Progenitor cell of endocrine pancreas (in vitro differentiated cells): ENCODE measurements around the gene PFKP. TPM values are rescaled to one million over a fixed set of nuclear protein-coding genes. Genes with fewer than 3 reads are reported as not detected.

ENCODE experiments used
- DNase-seq: peaks from one replicate; pipeline ENCODE4 v3.0.0; 2021; ENCODE audit warnings: low spot score; ENCODE audit not compliant: unreplicated experiment
- H3K27ac Mint-ChIP-seq: 2 replicates; pipeline ENCODE4 v1.8.0; 2021; ENCODE audit warnings: mild to moderate bottlenecking, moderate library complexity, mixed read lengths
- H3K27me3 Mint-ChIP-seq: 2 replicates; pipeline ENCODE4 v1.8.0; 2021; ENCODE audit warnings: mixed read lengths
- H3K36me3 Mint-ChIP-seq: 2 replicates; pipeline ENCODE4 v1.8.0; 2022; ENCODE audit warnings: mixed read lengths; ENCODE audit not compliant: insufficient read depth
- H3K4me1 Mint-ChIP-seq: 2 replicates; pipeline ENCODE4 v1.8.0; 2021; ENCODE audit warnings: low read depth, mixed read lengths
- H3K4me3 Mint-ChIP-seq: 2 replicates; pipeline ENCODE4 v1.8.0; 2021; ENCODE audit warnings: low read depth, mild to moderate bottlenecking, moderate library complexity, mixed read lengths
- H3K9me3 Mint-ChIP-seq: 2 replicates; pipeline ENCODE4 v1.8.0; 2021; ENCODE audit warnings: low read depth, mixed read lengths
- CTCF ChIP-seq: fragments of 200-600 bp; sonication (generic); IDR thresholded peaks from one replicate; pipeline ENCODE4 v1.5.0; 2021; ENCODE audit warnings: antibody characterized with exemption, mild to moderate bottlenecking; ENCODE audit not compliant: unreplicated experiment
- total RNA-seq: library from RNA; stranded (reverse); gene quantifications from 2 replicates; pipeline ENCODE4 v1.2.1, GENCODE V29; 2021

The PFKP gene
- total RNA-seq, 1 donor from 2014 or later = 4.8 TPM

DNA sequence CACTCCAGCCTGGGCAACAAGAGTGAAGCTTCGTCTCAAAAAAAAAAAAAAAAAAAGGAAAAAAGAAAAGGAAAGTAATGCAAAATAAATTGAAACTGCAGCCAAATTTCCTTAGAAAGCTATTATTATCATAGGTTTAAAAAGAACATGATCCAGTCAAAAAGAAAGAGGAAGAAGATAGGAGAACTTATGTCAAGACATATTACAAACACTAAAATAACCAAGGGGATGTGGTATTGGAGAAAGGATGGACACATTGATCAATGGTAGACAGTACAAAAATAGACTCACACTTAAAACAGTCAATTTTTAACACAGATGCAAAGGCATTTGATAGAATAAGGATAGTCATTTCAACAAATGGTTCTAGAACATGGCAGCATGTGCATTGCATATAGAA lies 27.3 kb upstream of the PFKP start:
- Mint-ChIP-seq H3K9me3 (no peaks in the 10 kb centered on the region), H3K4me1 (no peaks in the 10 kb centered on the region), H3K27ac (no peak overlapping the region), H3K4me3 (no peak overlapping the region), H3K36me3 (no peaks in the 10 kb centered on the region), H3K27me3 (peaks cover 3% of the 10 kb centered on the region)
- DNase-seq = no peak
- TF ChIP-seq CTCF = no peak

GRCh38 chr10:3042589-3042988 lies 24.8 kb upstream of the PFKP start:
- Mint-ChIP-seq H3K36me3 (no peaks in the 10 kb centered on the region), H3K4me3 (no peak overlapping the region), H3K27ac (no peak overlapping the region), H3K27me3 (no peaks in the 10 kb centered on the region), H3K4me1 (peaks cover 3% of the 10 kb centered on the region), H3K9me3 (no peaks in the 10 kb centered on the region)
- no peak for DNase-seq
- TF ChIP-seq CTCF = no peak

- Mint-ChIP-seq H3K36me3 (no peaks in the 10 kb centered on the region), H3K27me3 (no peaks in the 10 kb centered on the region), H3K4me3 (no peak overlapping the region), H3K9me3 (no peaks in the 10 kb centered on the region), H3K27ac (no peak overlapping the region), H3K4me1 (peaks cover 3% of the 10 kb centered on the region)
- DNase-seq = peak; percentile 30
- TF ChIP-seq CTCF = peak; percentile 82
These were observed 23.6 kb upstream of the PFKP start for GRCh38 chr10:3043512-3044368.

GRCh38 chr10:3045471-3046209 lies 21.7 kb upstream of the PFKP start:
- H3K4me3 Mint-ChIP-seq = no peak overlapping the region
- DNase-seq = peak; percentile 24
- peak; percentile 39 for TF ChIP-seq CTCF
- H3K4me1 Mint-ChIP-seq = peaks cover 3% of the 10 kb centered on the region
- H3K27me3 Mint-ChIP-seq = no peaks in the 10 kb centered on the region
- no peaks in the 10 kb centered on the region for H3K36me3 Mint-ChIP-seq
- H3K9me3 Mint-ChIP-seq = no peaks in the 10 kb centered on the region
- H3K27ac Mint-ChIP-seq = peak overlapping the region; percentile 71

DNA sequence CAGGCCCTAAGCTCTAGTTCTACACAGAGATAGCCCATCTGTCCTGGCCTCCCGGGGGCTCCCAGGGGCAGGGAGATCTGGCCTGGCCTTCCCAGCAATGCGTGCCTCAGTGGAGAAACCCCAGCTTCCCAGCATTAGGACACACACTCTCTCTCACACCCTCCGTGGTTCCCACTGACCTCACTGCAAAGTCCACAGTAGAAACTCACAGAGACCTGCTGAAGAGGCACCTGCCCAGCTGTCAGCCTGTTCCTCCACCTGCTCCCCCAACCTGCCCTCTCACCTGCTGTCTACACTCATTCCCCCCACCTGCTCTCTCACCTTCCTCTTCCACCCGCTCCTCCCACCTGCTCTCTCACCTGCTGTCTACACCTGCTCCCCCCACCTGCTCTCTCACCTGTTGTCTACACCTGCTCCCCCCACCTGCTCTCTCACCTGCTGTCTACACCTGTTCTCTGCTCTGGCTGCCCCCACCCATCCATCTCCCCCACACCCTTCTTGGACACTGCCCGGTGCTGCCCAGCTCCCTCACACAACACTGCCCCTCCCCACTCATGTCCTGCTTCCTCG lies 21.1 kb upstream of the PFKP start:
- Mint-ChIP-seq H3K27me3 (no peaks in the 10 kb centered on the region), H3K9me3 (no peaks in the 10 kb centered on the region), H3K4me3 (no peak overlapping the region), H3K4me1 (peaks cover 3% of the 10 kb centered on the region), H3K36me3 (no peaks in the 10 kb centered on the region), H3K27ac (peak overlapping the region; percentile 24)
- TF ChIP-seq CTCF = no peak
- no peak for DNase-seq
